Measurements from ENCODE around the gene C1orf74.

Gene C1orf74

GRCh38 chr1:209733409-209734192 lies 50.8 kb downstream of the C1orf74 start:
- DNase-seq (ENCODE audit: extremely low spot score): no peak
- no peak for TF ChIP-seq LEF1 (IDR thresholded peaks at IDR 0.05; ENCODE audit: borderline replicate concordance)
- no peak for TF ChIP-seq SP1 (IDR thresholded peaks at IDR 0.05)
- no peak for TF ChIP-seq FOXK2 (IDR thresholded peaks at IDR 0.05)
- TF ChIP-seq FOXM1 (IDR thresholded peaks at IDR 0.05; ENCODE audit: borderline replicate concordance): no peak
- no peak for TF ChIP-seq ELF4 (IDR thresholded peaks at IDR 0.05)
- no peak for TF ChIP-seq ZNF384 (IDR thresholded peaks at IDR 0.05)
- no peak for TF ChIP-seq ARNT (IDR thresholded peaks at IDR 0.05)
- ChIA-PET CTCF (no interaction called here), POLR2A (no interaction called here)

DNA sequence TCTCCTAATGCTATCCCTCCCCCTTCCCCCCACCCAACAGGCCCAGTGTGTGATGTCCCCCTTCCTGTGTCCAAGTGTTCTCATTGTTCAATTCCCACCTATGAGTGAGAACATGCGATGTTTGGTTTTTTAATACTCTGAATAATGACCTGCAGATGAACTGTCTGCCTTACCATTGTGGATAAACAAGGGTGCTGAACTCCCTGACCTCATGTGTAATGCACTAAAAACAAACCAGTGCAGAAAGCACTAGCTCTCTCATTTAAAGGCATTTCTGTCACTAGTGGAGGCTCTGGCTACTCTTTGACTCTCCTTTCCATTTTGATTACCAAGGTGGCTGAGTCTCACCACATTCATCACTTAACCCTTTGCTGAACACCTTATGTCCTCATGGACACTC lies 51.6 kb downstream of the C1orf74 start:
- POLR2A ChIA-PET: no interaction called here
- CTCF ChIA-PET: no interaction called here
- TF ChIP-seq FOXM1 (IDR thresholded peaks at IDR 0.05; ENCODE audit: borderline replicate concordance) (no peak), NFRKB (IDR thresholded peaks at IDR 0.05) (no peak), SP1 (IDR thresholded peaks at IDR 0.05) (no peak), LEF1 (IDR thresholded peaks at IDR 0.05; ENCODE audit: borderline replicate concordance) (no peak), CTBP1 (IDR thresholded peaks at IDR 0.05; ENCODE audit: borderline replicate concordance) (no peak), BHLHE40 (IDR thresholded peaks at IDR 0.05; ENCODE audit: borderline replicate concordance) (no peak), SUZ12 (IDR thresholded peaks at IDR 0.05) (no peak), ZNF384 (IDR thresholded peaks at IDR 0.05) (no peak), ARNT (IDR thresholded peaks at IDR 0.05) (no peak), PKNOX1 (IDR thresholded peaks at IDR 0.05) (no peak), HDGF (IDR thresholded peaks at IDR 0.05; ENCODE audit: borderline replicate concordance) (no peak), ELF4 (IDR thresholded peaks at IDR 0.05) (no peak), FOXK2 (IDR thresholded peaks at IDR 0.05) (no peak)
- DNase-seq (ENCODE audit: extremely low spot score): no peak

DNA sequence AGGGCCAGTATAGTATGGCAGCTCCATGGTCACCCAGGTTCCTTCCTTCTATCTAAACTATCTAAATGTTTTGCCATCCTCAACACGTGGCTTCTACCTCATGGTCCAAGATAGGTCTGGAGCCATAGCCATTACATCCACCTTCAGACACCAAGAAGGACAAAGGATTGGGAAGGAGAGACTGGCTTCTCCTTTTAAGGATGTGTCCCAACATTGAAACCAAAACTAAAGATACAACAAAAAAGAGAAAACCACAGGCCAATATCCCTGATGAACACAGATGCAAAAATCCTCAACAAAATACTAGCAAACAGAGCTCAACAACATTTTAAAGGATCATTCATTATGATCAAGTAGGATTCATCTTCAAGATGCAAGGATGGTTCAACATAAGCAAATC lies 54.9 kb downstream of the C1orf74 start:
- ChIA-PET POLR2A (no interaction called here), CTCF (no interaction called here)
- no peak for TF ChIP-seq ZNF384 (IDR thresholded peaks at IDR 0.05)
- no peak for TF ChIP-seq FOXM1 (IDR thresholded peaks at IDR 0.05; ENCODE audit: borderline replicate concordance)
- TF ChIP-seq ELF4 (IDR thresholded peaks at IDR 0.05): no peak
- TF ChIP-seq FOXA1 (IDR thresholded peaks at IDR 0.05): no peak
- no peak for TF ChIP-seq SP1 (IDR thresholded peaks at IDR 0.05)
- TF ChIP-seq CTBP1 (IDR thresholded peaks at IDR 0.05; ENCODE audit: borderline replicate concordance): no peak
- no peak for TF ChIP-seq TARDBP (IDR thresholded peaks at IDR 0.05)
- no peak for TF ChIP-seq NFRKB (IDR thresholded peaks at IDR 0.05)
- TF ChIP-seq L3MBTL2 (conservative IDR thresholded peaks at IDR 0.05): no peak
- no peak for TF ChIP-seq BHLHE40 (IDR thresholded peaks at IDR 0.05; ENCODE audit: borderline replicate concordance)
- no peak for TF ChIP-seq FOXK2 (IDR thresholded peaks at IDR 0.05)
- no peak for TF ChIP-seq HDGF (IDR thresholded peaks at IDR 0.05; ENCODE audit: borderline replicate concordance)
- TF ChIP-seq PKNOX1 (IDR thresholded peaks at IDR 0.05): no peak
- no peak for TF ChIP-seq LEF1 (IDR thresholded peaks at IDR 0.05; ENCODE audit: borderline replicate concordance)
- TF ChIP-seq ARNT (IDR thresholded peaks at IDR 0.05): no peak
- no peak for TF ChIP-seq SUZ12 (IDR thresholded peaks at IDR 0.05)
- DNase-seq (ENCODE audit: extremely low spot score): no peak
